HK-2 (cell line): ENCODE results near the gene GMDS.

Source experiments
- DNase-seq: peaks from one replicate; pipeline ENCODE4 v3.0.0-alpha.2; 2018; ENCODE audit not compliant: unreplicated experiment

Gene GMDS

GRCh38 chr6:2240961-2241360 is 4.4 kb downstream of the GMDS start:
- no peak for DNase-seq

- DNase-seq: no peak
Observed at GRCh38 chr6:2237001-2237400, 8.4 kb downstream of the GMDS start.

GRCh38 chr6:2235777-2236495 is 9.5 kb downstream of the GMDS start:
- no peak for DNase-seq

- DNase-seq: no peak
Observed at GRCh38 chr6:2232445-2232844, 13.0 kb downstream of the GMDS start.

GRCh38 chr6:2231438-2231837 is 14.0 kb downstream of the GMDS start:
- DNase-seq: no peak

GRCh38 chr6:2230659-2231277 is 14.6 kb downstream of the GMDS start:
- no peak for DNase-seq

- DNase-seq: no peak
Observed at GRCh38 chr6:2229742-2230141, 15.7 kb downstream of the GMDS start.

GRCh38 chr6:2229039-2229438 is 16.4 kb downstream of the GMDS start:
- DNase-seq: no peak

GRCh38 chr6:2228392-2228791 is 17.0 kb downstream of the GMDS start:
- no peak for DNase-seq

- no peak for DNase-seq
Observed at GRCh38 chr6:2226775-2227174, 18.6 kb downstream of the GMDS start.

GRCh38 chr6:2225422-2226392 is 19.7 kb downstream of the GMDS start:
- DNase-seq: no peak

- DNase-seq: no peak
Observed at GRCh38 chr6:2224847-2225382, 20.5 kb downstream of the GMDS start.

- DNase-seq: no peak
Observed at GRCh38 chr6:2222275-2222842, 23.0 kb downstream of the GMDS start.

GRCh38 chr6:2221726-2222274 is 23.6 kb downstream of the GMDS start:
- DNase-seq: no peak

- no peak for DNase-seq
Observed at GRCh38 chr6:2220154-2220553, 25.3 kb downstream of the GMDS start.

GRCh38 chr6:2218866-2219265 is 26.5 kb downstream of the GMDS start:
- DNase-seq: no peak

- DNase-seq: no peak
Observed at GRCh38 chr6:2216794-2217383, 28.5 kb downstream of the GMDS start.

- DNase-seq: no peak
Observed at GRCh38 chr6:2215342-2215741, 30.1 kb downstream of the GMDS start.

GRCh38 chr6:2213086-2213485 is 32.3 kb downstream of the GMDS start:
- no peak for DNase-seq

GRCh38 chr6:2209226-2209809 is 36.1 kb downstream of the GMDS start:
- peak; percentile 20 for DNase-seq

- no peak for DNase-seq
Observed at GRCh38 chr6:2208468-2208867, 36.9 kb downstream of the GMDS start.
